GM21423 (cell line): ENCODE data around the gene ST3GAL3.

Experiments
- ATAC-seq: cut with Tn5 transposase; IDR thresholded peaks from one replicate; pipeline ENCODE4 v1.9.1; 2021; ENCODE audit warnings: mild to moderate bottlenecking, moderate library complexity; ENCODE audit not compliant: unreplicated experiment

Gene ST3GAL3

GRCh38 chr1:43844114-43844513 is 136.8 kb downstream of the ST3GAL3 start:
- no peak for ATAC-seq

- ATAC-seq, result no peak
These were observed 140.0 kb downstream of the ST3GAL3 start for GRCh38 chr1:43847290-43847689.

- ATAC-seq, result no peak
These were observed 140.5 kb downstream of the ST3GAL3 start for GRCh38 chr1:43847882-43848281.

GRCh38 chr1:43849670-43850069 is 142.3 kb downstream of the ST3GAL3 start:
- no peak for ATAC-seq

GRCh38 chr1:43850591-43851233 is 143.4 kb downstream of the ST3GAL3 start:
- no peak for ATAC-seq

- ATAC-seq, result no peak
These were observed 144.4 kb downstream of the ST3GAL3 start for GRCh38 chr1:43851561-43852338.

GRCh38 chr1:43853161-43853921 is 146.0 kb downstream of the ST3GAL3 start:
- peak; percentile 59 for ATAC-seq

- no peak for ATAC-seq
These were observed 147.1 kb downstream of the ST3GAL3 start for GRCh38 chr1:43854473-43854872.

- no peak for ATAC-seq
These were observed 148.9 kb downstream of the ST3GAL3 start for GRCh38 chr1:43856188-43856587.

GRCh38 chr1:43857163-43857562 is 149.8 kb downstream of the ST3GAL3 start:
- ATAC-seq, result no peak

- ATAC-seq, result no peak
These were observed 151.0 kb downstream of the ST3GAL3 start for GRCh38 chr1:43858324-43858723.

GRCh38 chr1:43861337-43861736 is 154.0 kb downstream of the ST3GAL3 start:
- no peak for ATAC-seq

GRCh38 chr1:43861988-43862735 is 154.8 kb downstream of the ST3GAL3 start:
- ATAC-seq, result no peak

GRCh38 chr1:43864111-43865045 is 157.0 kb downstream of the ST3GAL3 start:
- no peak for ATAC-seq

GRCh38 chr1:43866201-43866600 is 158.9 kb downstream of the ST3GAL3 start:
- ATAC-seq, result no peak

GRCh38 chr1:43867976-43868740 is 160.8 kb downstream of the ST3GAL3 start:
- no peak for ATAC-seq

GRCh38 chr1:43868741-43869067 is 161.4 kb downstream of the ST3GAL3 start:
- ATAC-seq, result no peak

GRCh38 chr1:43870306-43870705 is 163.0 kb downstream of the ST3GAL3 start:
- ATAC-seq, result no peak

- ATAC-seq, result no peak
These were observed 164.0 kb downstream of the ST3GAL3 start for GRCh38 chr1:43871181-43871910.
